Endothelial cell of umbilical vein (primary cell): ENCODE results near the gene GBX2. TPM values are rescaled to one million over a fixed set of nuclear protein-coding genes. Genes with fewer than 3 reads are reported as not detected.

Source experiments
- BruUV-seq: library from RNA; stranded (reverse); fragments of 400-500 nt; replicated peaks from 2 replicates; lab custom pipeline; 2021; lab: Mats Ljungman, UMichigan
- CTCF ChIA-PET: fragments of 300-600, 350-600 bp; sonication (Branson Sonifier 250); formaldehyde crosslinking; loops from one replicate; lab custom pipeline; 2021; ENCODE audit warnings: antibody characterized with exemption, inconsistent platforms; lab: Charles Lee
- POLR2A ChIA-PET: fragments of 300-600, 350-600 bp; sonication (Branson Sonifier 250); formaldehyde crosslinking; loops from one replicate; lab custom pipeline; 2021; ENCODE audit warnings: antibody characterized with exemption, inconsistent platforms; lab: Charles Lee
- DNase-seq: peaks from one replicate; pipeline ENCODE4 v3.0.0-alpha.2; 2011; ENCODE audit warnings: low read depth, low spot score
- FAIRE-seq: peaks from 2 replicates; lab custom pipeline; 2011; peaks lifted over from hg19 to GRCh38; lab: Jason Lieb, UNC
- H2AFZ ChIP-seq: 2 replicates; pipeline ENCODE4 v1.6.0; 2012; ENCODE audit warnings: low read depth, low read length, control low read depth, inconsistent platforms
- H3K27ac ChIP-seq: 2 replicates; pipeline ENCODE4 v1.5.1; 2011; ENCODE audit warnings: low read depth, mild to moderate bottlenecking, control low read depth, low read length, moderate library complexity; ENCODE audit not compliant: insufficient read depth
- H3K27me3 ChIP-seq, 2 experiments: 2 replicates each; pipeline versions ENCODE4 v1.6.0 to v1.6.1; 2011; ENCODE audit warnings: low read length in 2 of 2, mixed read lengths in 1 of 2; ENCODE audit not compliant: control insufficient read depth in 2 of 2, insufficient read depth in 2 of 2
- H3K36me3 ChIP-seq, 2 experiments: 2 replicates in 1 of 2; 3 replicates in 1 of 2; pipeline ENCODE4 v1.5.1; 2011; ENCODE audit warnings: low read length in 2 of 2, mild to moderate bottlenecking in 1 of 2, moderate library complexity in 1 of 2; ENCODE audit not compliant: control insufficient read depth in 2 of 2, insufficient read depth in 2 of 2; ENCODE audit errors: extremely low read depth in 1 of 2
- H3K4me1 ChIP-seq: 3 replicates; pipeline ENCODE4 v1.5.1; 2011; ENCODE audit warnings: mild to moderate bottlenecking, low read length; ENCODE audit not compliant: control insufficient read depth, insufficient read depth; ENCODE audit errors: extremely low read depth
- H3K4me2 ChIP-seq: 2 replicates; pipeline ENCODE4 v1.6.1; 2011; ENCODE audit warnings: low read length, control low read depth, mixed read lengths; ENCODE audit not compliant: insufficient read depth
- H3K4me3 ChIP-seq, 3 experiments: fragments of 200-600 bp in 1 of 3; sonication (generic), shearing (Covaris generic) in 1 of 3; replicated peaks in 1 of 3; 2 replicates each; pipeline ENCODE4 v1.5.1; 2011 to 2016; ENCODE audit warnings: control low read depth in 3 of 3, low read length in 3 of 3, mild to moderate bottlenecking in 2 of 3, inconsistent platforms in 1 of 3, low read depth in 1 of 3, moderate library complexity in 1 of 3; ENCODE audit not compliant: insufficient read depth in 1 of 3
- H3K79me2 ChIP-seq: 2 replicates; pipeline ENCODE4 v1.6.0; 2012; ENCODE audit warnings: low read length, inconsistent platforms; ENCODE audit not compliant: control insufficient read depth, insufficient read depth
- H3K9ac ChIP-seq: replicated peaks from 2 replicates; pipeline ENCODE3; 2011; ENCODE audit warnings: low read length, control low read depth; ENCODE audit not compliant: insufficient read depth; ENCODE audit errors: extremely low read depth
- H3K9me1 ChIP-seq: replicated peaks from 3 replicates; pipeline ENCODE4 v1.6.0; 2011; ENCODE audit warnings: mild to moderate bottlenecking, low read length; ENCODE audit not compliant: control insufficient read depth, insufficient read depth; ENCODE audit errors: extremely low read depth
- H3K9me3 ChIP-seq: replicated peaks from 2 replicates; pipeline ENCODE4 v1.5.1; 2012; ENCODE audit warnings: low read length, inconsistent platforms; ENCODE audit not compliant: control insufficient read depth, insufficient read depth
- H4K20me1 ChIP-seq: replicated peaks from 2 replicates; pipeline ENCODE3; 2011; ENCODE audit warnings: mild to moderate bottlenecking, low read length; ENCODE audit not compliant: control insufficient read depth, insufficient read depth; ENCODE audit errors: extremely low read depth
- CTCF ChIP-seq, 2 donors: IDR thresholded peaks; 1 replicate in 1 of 2; 2 replicates in 1 of 2; pipeline ENCODE4 v1.5.1; 2011; ENCODE audit warnings: low read length in 2 of 2, mild to moderate bottlenecking in 2 of 2, moderate library complexity in 2 of 2, control low read depth in 1 of 2, inconsistent platforms in 1 of 2, low read depth in 1 of 2; ENCODE audit not compliant: insufficient read depth in 1 of 2; ENCODE audit errors: extremely low read depth in 1 of 2
- FOS ChIP-seq: IDR thresholded peaks from 2 replicates; pipeline ENCODE4 v1.6.1; 2011; ENCODE audit warnings: mild to moderate bottlenecking, low read length, moderate library complexity, borderline replicate concordance; ENCODE audit not compliant: insufficient read depth
- GATA2 ChIP-seq: IDR thresholded peaks from 2 replicates; pipeline ENCODE4 v1.7.0; 2011; ENCODE audit warnings: low read depth, mild to moderate bottlenecking, moderate library complexity, mixed read lengths, low read length; ENCODE audit not compliant: insufficient read length, insufficient read depth
- JUN ChIP-seq: IDR thresholded peaks from 2 replicates; pipeline ENCODE4 v1.6.1; 2011; ENCODE audit warnings: borderline replicate concordance, low read depth; ENCODE audit not compliant: insufficient read length, insufficient read depth
- MYC ChIP-seq: IDR thresholded peaks from one replicate; pipeline ENCODE4 v1.6.1; 2011; ENCODE audit warnings: mild to moderate bottlenecking, low read depth, low read length
- POLR2A ChIP-seq: IDR thresholded peaks from 2 replicates; pipeline ENCODE4 v1.6.1; 2012; ENCODE audit warnings: low read depth, mild to moderate bottlenecking, control low read depth, low read length
- POLR2AphosphoS5 ChIP-seq: IDR thresholded peaks from 2 replicates; pipeline ENCODE4 v1.6.1; 2012; ENCODE audit warnings: low read depth, mild to moderate bottlenecking, control low read depth, low read length, moderate library complexity; ENCODE audit not compliant: insufficient read depth
- dilution Hi-C: fragments of 300-500 bp; cut with MboI; formaldehyde crosslinking; loops from one replicate; pipeline ENCODE4 v1.15.0; 2019; ENCODE audit warnings: low sequenced_read_pairs; ENCODE audit not compliant: extremely low pct_ligation_motif_present
- intact Hi-C: fragments of 100-400 bp; cut with micrococcal nuclease; formaldehyde crosslinking; loops from one replicate; pipeline ENCODE4 v1.10.0; 2022
- polyA plus RNA-seq, 4 experiments: library from polyadenylated mRNA; depleted of rRNA in 3 of 4; stranded (reverse) in 3 of 4; unstranded in 1 of 4; fragments of >200 nt; gene quantifications; 2 replicates each; pipeline versions ENCODE4 v1.2.1 to v1.2.3, GENCODE V29; 2011 to 2012; ENCODE audit warnings: missing spikeins in 1 of 4
- total RNA-seq: library from RNA; stranded (reverse); gene quantifications from 2 replicates; pipeline ENCODE4 v1.2.3, GENCODE V29; 2021

GBX2 gene
- total and polyA plus RNA-seq, 2 donors (not counting 3 experiments of a cell fraction or from before 2014, with no cell fraction given) = 3.0 to 3.6 TPM

GRCh38 chr2:236166796-236167296, 1.3 kb downstream of the GBX2 start:
- H3K36me3 ChIP-seq = no peaks in the 10 kb centered on the region
- ChIA-PET POLR2A (interaction anchor here (0.7 kb wide), 1 partner anchor 41 kb away, joined by 6 read pairs; no protein-coding TSS in a partner anchor), CTCF (interaction anchor here (1.0 to 3.7 kb wide), 5 partner anchors 9 to 388 kb away, joined by 3 to 17 read pairs (median 10); no protein-coding TSS in a partner anchor)
- peaks cover 25% of the 10 kb centered on the region for H3K4me1 ChIP-seq
- H3K27me3 ChIP-seq = peaks cover 3 to 34% of the 10 kb centered on the region in 2 experiments
- dilution Hi-C loops (no loop called here), intact Hi-C loops (loop anchor here (1.0 to 5.0 kb wide), 2 partner anchors 11 to 405 kb away; no protein-coding TSS in a partner anchor)
- H3K9me1 ChIP-seq = no peaks in the 10 kb centered on the region
- H2AFZ ChIP-seq = peak overlapping the region; percentile 92
- H3K27ac ChIP-seq = peak overlapping the region; percentile 12
- peak overlapping the region; percentile 29 for H3K4me2 ChIP-seq
- TF ChIP-seq GATA2 = no peak
- no peak for TF ChIP-seq CTCF (IDR thresholded peaks at IDR 0.05; ENCODE audit: extremely low read depth in 1 of 2, insufficient read depth in 1 of 2, low read depth in 1 of 2, low read length in 2 of 2)
- no peak for TF ChIP-seq MYC
- no peak for TF ChIP-seq POLR2A
- TF ChIP-seq FOS = no peak
- no peak for TF ChIP-seq POLR2AphosphoS5
- no peak for TF ChIP-seq JUN
- DNase-seq = peak; percentile 27
- no peaks in the 10 kb centered on the region for H3K79me2 ChIP-seq
- peak overlapping the region; percentile 8 for H3K9ac ChIP-seq
- no TSS peak for BruUV-seq
- no peaks in the 10 kb centered on the region for H4K20me1 ChIP-seq
- H3K4me3 ChIP-seq = peak overlapping the region; percentile 59 to 73 (median 68)
- no peak for FAIRE-seq
- no peaks in the 10 kb centered on the region for H3K9me3 ChIP-seq
